Gastrocnemius medialis (tissue), 4 donors: ENCODE measurements around the gene SLC7A6OS.

ENCODE experiments used
- CTCF ChIP-seq, 5 experiments: fragments of 450-650 bp in 3 of 5; fragments of 200-600 bp in 2 of 5; sonication (generic) in 2 of 5; IDR thresholded peaks in 4 of 5; conservative IDR thresholded peaks in 1 of 5; 1 replicate in 4 of 5; 2 replicates in 1 of 5; pipeline ENCODE4 v1.5.1; 2016 to 2019; ENCODE audit warnings: antibody characterized with exemption in 5 of 5, mild to moderate bottlenecking in 3 of 5, moderate library complexity in 3 of 5
- POLR2A ChIP-seq, 2 donors: fragments of 450-650 bp; IDR thresholded peaks; one replicate each; pipeline ENCODE4 v1.6.1; 2017; ENCODE audit warnings: antibody characterized with exemption in 2 of 2, mild to moderate bottlenecking in 2 of 2, moderate library complexity in 2 of 2

GRCh38 chr16:68297908-68298307 is 12.8 kb downstream of the SLC7A6OS start:
- TF ChIP-seq CTCF (IDR thresholded peaks at IDR 0.05 in 4 of 5, conservative IDR thresholded peaks at IDR 0.05 in 1 of 5) (no peak), POLR2A (IDR thresholded peaks at IDR 0.05) (no peak)
